Activated CD8-positive, alpha-beta memory T cell treated with anti-CD3 and anti-CD28 coated beads, Interleukin-2, amount 50 U/mL, for 4 hours (primary cell): ENCODE results near the gene PGD.

Experiments used
- DNase-seq: peaks from one replicate; pipeline ENCODE4 v3.0.0-alpha.2; 2020

PGD gene

GRCh38 chr1:10398734-10399443 is at the start of gene PGD:
Gene PGD (plus strand): TSS chr1:10399064. CDS start chr1:10399118, 54 bp downstream.
- peak; percentile 98 for DNase-seq

GRCh38 chr1:10353282-10353681 is 45.6 kb upstream of the PGD start:
- no peak for DNase-seq

- DNase-seq = no peak
These were observed 45.2 kb upstream of the PGD start for GRCh38 chr1:10353693-10354092.

- no peak for DNase-seq
These were observed 38.8 kb upstream of the PGD start for GRCh38 chr1:10360045-10360444.

- no peak for DNase-seq
These were observed 37.3 kb upstream of the PGD start for GRCh38 chr1:10361515-10361914.

GRCh38 chr1:10368194-10368593 is 30.7 kb upstream of the PGD start:
- DNase-seq = no peak

GRCh38 chr1:10374442-10374860 is 24.4 kb upstream of the PGD start:
- no peak for DNase-seq

- DNase-seq = peak; percentile 18
These were observed 21.4 kb upstream of the PGD start for GRCh38 chr1:10377365-10378029.

GRCh38 chr1:10378081-10378841 is 20.6 kb upstream of the PGD start:
- no peak for DNase-seq

- DNase-seq = no peak
These were observed 19.7 kb upstream of the PGD start for GRCh38 chr1:10379101-10379620.

GRCh38 chr1:10379676-10380075 is 19.2 kb upstream of the PGD start:
- DNase-seq = no peak

GRCh38 chr1:10380594-10381275 is 18.1 kb upstream of the PGD start:
- DNase-seq = no peak

GRCh38 chr1:10383630-10384029 is 15.2 kb upstream of the PGD start:
- no peak for DNase-seq

GRCh38 chr1:10384219-10384618 is 14.6 kb upstream of the PGD start:
- DNase-seq = no peak

- no peak for DNase-seq
These were observed 11.8 kb upstream of the PGD start for GRCh38 chr1:10386761-10387676.

- no peak for DNase-seq
These were observed 11.0 kb upstream of the PGD start for GRCh38 chr1:10387677-10388386.

- DNase-seq = no peak
These were observed 10.5 kb upstream of the PGD start for GRCh38 chr1:10388387-10388715.

GRCh38 chr1:10389271-10389973 is 9.4 kb upstream of the PGD start:
- no peak for DNase-seq

- DNase-seq = no peak
These were observed 2.0 kb upstream of the PGD start for GRCh38 chr1:10396870-10397269.

GRCh38 chr1:10398278-10398733 is 558 bp upstream of the PGD start:
- DNase-seq = no peak
